ENCODE data around the gene PDXK. TPM values are rescaled to one million over a fixed set of nuclear protein-coding genes. Genes with fewer than 3 reads are reported as not detected.
"Not testable (repeated sequence)": the region's sequence is repeated elsewhere in the genome, so short reads cannot be mapped to it uniquely, and the experiment has no call there.

PDXK gene
- total RNA-seq, 2 donors from 2014 or later = 33.7 to 68.9 TPM

- no peaks in the 10 kb centered on the region for H3K27me3 ChIP-seq
- no peaks in the 10 kb centered on the region for H3K9me3 ChIP-seq
- intact Hi-C loops (cut with DNase I) = no loop called here
- no peak for DNase-seq
- H3K4me3 ChIP-seq = no peak overlapping the region
- WGBS, 2 donors = 93 to 95% methylated on average over 12 of the region's 12 CpGs
- no peak overlapping the region for H3K27ac ChIP-seq
- TF ChIP-seq POLR2A (IDR thresholded peaks at IDR 0.05) = no peak
- no peaks in the 10 kb centered on the region for H3K4me1 ChIP-seq
- ATAC-seq = no peak
- peaks cover 0 to 32% of the 10 kb centered on the region in 2 donors for H3K36me3 ChIP-seq (replicated peaks in 1 of 2; ENCODE audit: insufficient read depth in 1 of 2, low read depth in 2 of 2)
Observed at GRCh38 chr21:43679951-43680350, 39.0 kb upstream of the PDXK start.

- H3K9me3 ChIP-seq; H3K27me3 ChIP-seq; intact Hi-C loops (cut with DNase I); H3K4me1 ChIP-seq; DNase-seq; H3K27ac ChIP-seq; H3K4me3 ChIP-seq; ATAC-seq: not testable (repeated sequence)
- H3K36me3 ChIP-seq (replicated peaks in 1 of 2; ENCODE audit: insufficient read depth in 1 of 2, low read depth in 2 of 2) = peaks cover 0 to 33% of the 10 kb centered on the region in 2 donors
- WGBS, 2 donors = 84 to 89% methylated on average over 6 of the region's 6 CpGs
Observed at GRCh38 chr21:43680421-43680820, 38.5 kb upstream of the PDXK start.

- ATAC-seq (no peak), DNase-seq (no peak)
- WGBS, 2 donors = 89 to 97% methylated on average over 6 of the region's 6 CpGs
- TF ChIP-seq POLR2A (IDR thresholded peaks at IDR 0.05) (no peak), CTCF (IDR thresholded peaks at IDR 0.05) (no peak)
- no peaks in the 10 kb centered on the region for H3K9me3 ChIP-seq
- intact Hi-C loops (cut with DNase I) = no loop called here
- H3K4me1 ChIP-seq = no peaks in the 10 kb centered on the region
- H3K27me3 ChIP-seq = no peaks in the 10 kb centered on the region
- no peak overlapping the region for H3K27ac ChIP-seq
- peaks cover 0 to 34% of the 10 kb centered on the region in 2 donors for H3K36me3 ChIP-seq (replicated peaks in 1 of 2; ENCODE audit: insufficient read depth in 1 of 2, low read depth in 2 of 2)
- H3K4me3 ChIP-seq = no peak overlapping the region
Observed at GRCh38 chr21:43681650-43682049, 37.3 kb upstream of the PDXK start.

- TF ChIP-seq CTCF (IDR thresholded peaks at IDR 0.05) = no peak
- TF ChIP-seq POLR2A (IDR thresholded peaks at IDR 0.05) = no peak
- H3K36me3 ChIP-seq (replicated peaks in 1 of 2; ENCODE audit: insufficient read depth in 1 of 2, low read depth in 2 of 2) = peaks cover 0 to 38% of the 10 kb centered on the region in 2 donors
- WGBS, 2 donors = 76 to 89% methylated on average over 3 of the region's 3 CpGs
- ATAC-seq (no peak), DNase-seq (no peak)
- H3K27ac ChIP-seq = no peak overlapping the region
- H3K9me3 ChIP-seq = no peaks in the 10 kb centered on the region
- H3K4me3 ChIP-seq = no peak overlapping the region
- H3K27me3 ChIP-seq = no peaks in the 10 kb centered on the region
- H3K4me1 ChIP-seq = no peaks in the 10 kb centered on the region
- intact Hi-C loops (cut with DNase I) = no loop called here
Observed at GRCh38 chr21:43684424-43684823, 34.5 kb upstream of the PDXK start.

GRCh38 chr21:43686811-43687565 is 31.9 kb upstream of the PDXK start:
- 92 to 93% methylated on average over 20 to 21 of the region's 21 CpGs for WGBS, 2 donors
- TF ChIP-seq CTCF (IDR thresholded peaks at IDR 0.05) (no peak), POLR2A (IDR thresholded peaks at IDR 0.05) (no peak)
- Histone ChIP-seq H3K27ac (no peak overlapping the region), H3K4me1 (no peaks in the 10 kb centered on the region), H3K4me3 (no peak overlapping the region), H3K9me3 (no peaks in the 10 kb centered on the region), H3K27me3 (no peaks in the 10 kb centered on the region), H3K36me3 (replicated peaks in 1 of 2; ENCODE audit: insufficient read depth in 1 of 2, low read depth in 2 of 2) (peaks cover 0 to 47% of the 10 kb centered on the region in 2 donors)
- no peak for ATAC-seq
- DNase-seq = no peak
- intact Hi-C loops (cut with DNase I) = no loop called here

Measured in body of pancreas (tissue), 4 donors.